Measurements from ENCODE around the gene CD84.
"Not testable (repeated sequence)": the region's sequence is repeated elsewhere in the genome, so short reads cannot be mapped to it uniquely, and the experiment has no call there.

The CD84 gene

GRCh38 chr1:160579216-160579701 is at the start of gene CD84:
Gene CD84, minus strand, starts transcription at chr1:160579496. Its CDS starts 59 bp downstream, at chr1:160579437.
- peak; percentile 66 to 70 for DNase-seq

- DNase-seq = no peak
Measured at GRCh38 chr1:160628799-160629263, 49.5 kb upstream of the CD84 start.

- not testable (repeated sequence) for DNase-seq
Measured at GRCh38 chr1:160627677-160628289, 48.5 kb upstream of the CD84 start.

GRCh38 chr1:160626509-160627342 is 47.4 kb upstream of the CD84 start:
- DNase-seq = no peak

- peak; percentile 71 to 72 for DNase-seq
Measured at GRCh38 chr1:160625725-160626498, 46.6 kb upstream of the CD84 start.

- DNase-seq = no peak
Measured at GRCh38 chr1:160625321-160625720, 46.0 kb upstream of the CD84 start.

GRCh38 chr1:160624464-160624863 is 45.2 kb upstream of the CD84 start:
- no peak for DNase-seq

- DNase-seq = no peak
Measured at GRCh38 chr1:160623862-160624261, 44.6 kb upstream of the CD84 start.

GRCh38 chr1:160623227-160623633 is 43.9 kb upstream of the CD84 start:
- no peak for DNase-seq

GRCh38 chr1:160622501-160623226 is 43.4 kb upstream of the CD84 start:
- DNase-seq = no peak

GRCh38 chr1:160621633-160622413 is 42.5 kb upstream of the CD84 start:
- peak; percentile 58 to 74 for DNase-seq

GRCh38 chr1:160620942-160621632 is 41.8 kb upstream of the CD84 start:
- DNase-seq = no peak

GRCh38 chr1:160619742-160620277 is 40.5 kb upstream of the CD84 start:
- no peak for DNase-seq

- DNase-seq = peak in 1 of 2 donors; percentile 63
Measured at GRCh38 chr1:160618763-160619274, 39.5 kb upstream of the CD84 start.

- no peak for DNase-seq
Measured at GRCh38 chr1:160618327-160618726, 39.0 kb upstream of the CD84 start.

- DNase-seq = no peak
Measured at GRCh38 chr1:160615660-160616059, 36.4 kb upstream of the CD84 start.

- no peak for DNase-seq
Measured at GRCh38 chr1:160614410-160614809, 35.1 kb upstream of the CD84 start.

- no peak for DNase-seq
Measured at GRCh38 chr1:160612613-160613218, 33.4 kb upstream of the CD84 start.

GRCh38 chr1:160610569-160611242 is 31.4 kb upstream of the CD84 start:
- peak in 1 of 2 donors; percentile 47 for DNase-seq

Measured in inflammatory macrophage treated with lipopolysaccharide for 1 hour (primary cell).